GM08714 (cell line): Measurements from ENCODE around the gene JCHAIN.

Experiments
- H3K4me3 ChIP-seq: fragments of 200-500 bp; sonication (Bioruptor generic); 2 replicates; pipeline ENCODE4 v1.5.1; 2014; ENCODE audit warnings: mild to moderate bottlenecking, low read length, inconsistent platforms
- ZNF274 ChIP-seq: IDR thresholded peaks from 2 replicates; pipeline ENCODE4 v1.6.1; 2012; ENCODE audit warnings: mild to moderate bottlenecking, low read depth, low read length

The JCHAIN gene

GRCh38 chr4:70666369-70666768 lies at the start of gene JCHAIN:
JCHAIN (minus strand) TSS chr4:70666508; CDS start chr4:70666490, 18 bp downstream.
- H3K4me3 ChIP-seq, result peak within 1 kb of the TSS; percentile 36; the same call in 1 of the 2 replicates
- TF ChIP-seq ZNF274, result no peak

- H3K4me3 ChIP-seq, result peak overlapping the region; percentile 6; the same call in 1 of the 2 replicates
- TF ChIP-seq ZNF274, result no peak
These were observed 48.8 kb upstream of the JCHAIN start for GRCh38 chr4:70715097-70715496.

- no peak for TF ChIP-seq ZNF274
- peak overlapping the region; percentile 59; the same call in 1 of the 2 replicates for H3K4me3 ChIP-seq
These were observed 48.0 kb upstream of the JCHAIN start for GRCh38 chr4:70714079-70714887.

- H3K4me3 ChIP-seq, result peak overlapping the region; percentile 59; the same call in 1 of the 2 replicates
These were observed 47.3 kb upstream of the JCHAIN start for GRCh38 chr4:70713453-70714078.

GRCh38 chr4:70712604-70713452 lies 46.5 kb upstream of the JCHAIN start:
- peak overlapping the region; percentile 39; the same call in 1 of the 2 replicates for H3K4me3 ChIP-seq
- TF ChIP-seq ZNF274, result no peak

More at GRCh38 chr4:70713453-70714078, 47.3 kb upstream of the JCHAIN start:
- no peak for TF ChIP-seq ZNF274

- no peak overlapping the region for H3K4me3 ChIP-seq
- no peak for TF ChIP-seq ZNF274
These were observed 45.8 kb upstream of the JCHAIN start for GRCh38 chr4:70712150-70712549.

- no peak for TF ChIP-seq ZNF274
These were observed 45.3 kb upstream of the JCHAIN start for GRCh38 chr4:70711599-70711998.

GRCh38 chr4:70709611-70710205 lies 43.4 kb upstream of the JCHAIN start:
- H3K4me3 ChIP-seq, result no peak overlapping the region

More at GRCh38 chr4:70711599-70711998, 45.3 kb upstream of the JCHAIN start:
- H3K4me3 ChIP-seq, result no peak overlapping the region

GRCh38 chr4:70706516-70706915 lies 40.2 kb upstream of the JCHAIN start:
- H3K4me3 ChIP-seq, result peak overlapping the region; percentile 98
- TF ChIP-seq ZNF274, result no peak

More at GRCh38 chr4:70709611-70710205, 43.4 kb upstream of the JCHAIN start:
- TF ChIP-seq ZNF274, result no peak

- TF ChIP-seq ZNF274, result no peak
- H3K4me3 ChIP-seq, result peak overlapping the region; percentile 98
These were observed 39.7 kb upstream of the JCHAIN start for GRCh38 chr4:70706044-70706461.

GRCh38 chr4:70705183-70706043 lies 39.1 kb upstream of the JCHAIN start:
- H3K4me3 ChIP-seq, result peak overlapping the region; percentile 98

GRCh38 chr4:70704931-70705182 lies 38.5 kb upstream of the JCHAIN start:
- no peak for TF ChIP-seq ZNF274
- H3K4me3 ChIP-seq, result peak overlapping the region; percentile 98; the same call in 1 of the 2 replicates

More at GRCh38 chr4:70705183-70706043, 39.1 kb upstream of the JCHAIN start:
- no peak for TF ChIP-seq ZNF274
